GM19372 (cell line): ENCODE results near the gene MECR.

Source experiments
- ATAC-seq: cut with Tn5 transposase; IDR thresholded peaks from one replicate; pipeline ENCODE4 v1.9.1; 2021; ENCODE audit warnings: mild to moderate bottlenecking, low read depth, moderate library complexity; ENCODE audit not compliant: unreplicated experiment

Gene MECR, protein sequence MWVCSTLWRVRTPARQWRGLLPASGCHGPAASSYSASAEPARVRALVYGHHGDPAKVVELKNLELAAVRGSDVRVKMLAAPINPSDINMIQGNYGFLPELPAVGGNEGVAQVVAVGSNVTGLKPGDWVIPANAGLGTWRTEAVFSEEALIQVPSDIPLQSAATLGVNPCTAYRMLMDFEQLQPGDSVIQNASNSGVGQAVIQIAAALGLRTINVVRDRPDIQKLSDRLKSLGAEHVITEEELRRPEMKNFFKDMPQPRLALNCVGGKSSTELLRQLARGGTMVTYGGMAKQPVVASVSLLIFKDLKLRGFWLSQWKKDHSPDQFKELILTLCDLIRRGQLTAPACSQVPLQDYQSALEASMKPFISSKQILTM

DNA sequence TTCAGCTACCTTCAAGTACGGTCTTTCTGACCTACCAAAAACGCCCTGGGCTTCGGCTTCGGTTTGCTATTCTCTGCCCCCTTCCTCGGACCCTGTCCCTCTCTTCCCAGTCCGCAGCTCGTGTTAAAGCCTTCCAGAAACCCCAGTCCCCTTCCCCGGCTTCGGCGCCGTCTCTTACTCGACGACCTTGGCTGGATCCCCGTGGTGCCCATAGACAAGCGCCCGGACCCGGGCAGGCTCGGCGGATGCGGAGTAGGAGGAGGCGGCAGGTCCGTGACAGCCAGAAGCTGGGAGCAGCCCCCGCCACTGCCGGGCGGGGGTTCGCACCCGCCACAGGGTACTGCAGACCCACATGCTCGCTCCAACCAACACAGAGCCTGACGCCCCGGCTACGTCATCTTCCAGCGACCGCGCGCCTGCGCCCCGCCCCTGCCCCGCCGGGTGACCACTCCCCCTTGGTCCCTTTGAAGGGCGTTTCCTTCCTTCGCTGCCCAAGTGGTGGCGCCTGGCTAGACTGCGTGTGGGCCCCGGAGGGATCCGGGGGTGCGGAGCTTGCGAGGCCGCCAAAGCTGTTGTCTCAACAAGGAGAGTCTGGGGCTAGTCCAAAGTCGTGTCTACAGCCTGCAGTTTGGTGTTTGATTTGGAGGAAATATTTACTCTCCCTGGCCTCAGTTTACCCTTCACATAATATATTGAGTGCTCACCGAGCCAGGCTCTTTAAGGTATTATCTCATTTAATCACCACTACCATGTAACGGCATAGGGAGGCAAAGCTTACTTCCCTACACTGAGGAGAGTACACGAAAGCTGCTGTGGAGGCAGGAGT lies at the start of gene MECR:
MECR (minus strand) TSS at position 382 of the 826 bp plus-strand sequence; CDS start at position 354, 28 bp downstream.
- ATAC-seq, result peak; percentile 97

DNA sequence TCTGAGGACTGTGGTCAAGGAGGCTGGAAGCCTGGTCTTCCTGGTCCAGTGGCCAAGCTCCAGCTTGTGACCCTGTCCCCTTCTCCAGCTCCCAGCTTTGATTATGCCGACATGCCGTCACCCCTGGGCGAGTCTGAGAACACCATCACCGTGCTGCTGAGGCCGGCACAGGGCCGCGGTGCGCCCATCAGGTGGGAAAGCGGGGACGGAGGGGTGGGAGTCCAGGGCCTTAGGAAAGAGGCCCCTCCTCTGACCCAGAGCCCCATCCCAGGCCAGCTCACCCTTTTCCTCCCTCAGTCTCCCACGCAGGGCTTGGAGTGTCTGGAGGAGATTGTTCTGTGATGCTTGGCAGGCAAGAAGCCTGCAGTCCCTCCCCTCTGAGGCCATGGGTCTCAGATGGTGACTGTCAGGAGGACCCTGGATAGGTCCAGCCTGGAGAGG lies 49.2 kb upstream of the MECR start:
- ATAC-seq, result no peak

DNA sequence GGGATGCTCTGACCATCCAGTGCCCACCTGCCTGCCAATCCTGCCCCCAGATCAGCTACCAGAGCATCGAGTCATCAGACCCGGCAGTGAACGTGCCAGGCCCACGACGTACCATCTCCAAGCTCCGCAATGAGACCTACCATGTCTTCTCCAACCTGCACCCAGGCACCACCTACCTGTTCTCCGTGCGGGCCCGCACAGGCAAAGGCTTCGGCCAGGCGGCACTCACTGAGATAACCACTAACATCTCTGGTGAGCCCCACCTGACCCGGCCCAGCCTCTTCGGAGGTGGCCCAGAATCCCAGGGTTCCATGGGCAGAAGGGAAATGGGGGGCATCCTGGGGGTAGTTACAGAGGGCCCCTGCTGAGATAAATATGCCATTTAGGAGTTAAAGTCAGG lies 48.7 kb upstream of the MECR start:
- ATAC-seq, result no peak

DNA sequence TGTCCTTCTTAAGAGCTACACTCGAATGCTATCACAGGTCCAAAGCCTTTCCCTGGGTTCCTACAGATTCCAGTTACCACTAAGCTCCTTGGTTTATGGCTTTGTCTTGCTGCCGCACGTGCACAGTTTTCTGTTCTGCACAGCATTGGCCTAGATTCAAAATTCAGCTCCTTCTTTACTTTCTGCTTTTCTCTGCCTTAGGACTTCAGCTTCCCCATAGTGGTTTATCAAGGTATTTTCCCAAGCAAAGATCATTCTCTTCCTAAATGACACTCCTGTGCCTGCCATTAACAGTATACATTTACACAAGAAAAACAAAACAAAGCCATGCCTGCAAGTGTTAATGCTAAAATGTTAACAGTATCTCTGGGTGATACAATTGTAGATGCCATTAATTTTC lies 47.4 kb upstream of the MECR start:
- no peak for ATAC-seq

- no peak for ATAC-seq
These were observed 44.7 kb upstream of the MECR start for GRCh38 chr1:29275435-29275834.

GRCh38 chr1:29272147-29272907 lies 41.6 kb upstream of the MECR start:
- ATAC-seq, result no peak

DNA sequence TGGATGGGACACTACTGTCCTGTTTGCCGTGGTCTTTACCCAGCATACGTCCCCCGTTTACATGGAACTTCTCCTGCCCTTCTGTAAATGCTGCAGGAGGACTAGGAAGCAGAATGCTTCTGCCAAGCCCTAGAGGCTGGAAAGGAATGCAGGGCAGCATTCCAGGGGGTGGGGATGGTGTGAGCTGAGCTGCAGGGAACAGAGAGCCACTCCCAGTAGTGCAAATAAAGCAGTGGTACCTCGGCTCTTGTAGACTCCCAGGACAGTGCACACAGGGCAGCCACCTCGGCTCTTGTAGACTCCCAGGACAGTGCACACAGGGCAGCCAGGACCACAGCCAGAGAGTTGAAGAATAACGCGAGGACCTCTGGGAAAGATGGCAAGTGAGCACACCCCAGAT lies 41.0 kb upstream of the MECR start:
- no peak for ATAC-seq

DNA sequence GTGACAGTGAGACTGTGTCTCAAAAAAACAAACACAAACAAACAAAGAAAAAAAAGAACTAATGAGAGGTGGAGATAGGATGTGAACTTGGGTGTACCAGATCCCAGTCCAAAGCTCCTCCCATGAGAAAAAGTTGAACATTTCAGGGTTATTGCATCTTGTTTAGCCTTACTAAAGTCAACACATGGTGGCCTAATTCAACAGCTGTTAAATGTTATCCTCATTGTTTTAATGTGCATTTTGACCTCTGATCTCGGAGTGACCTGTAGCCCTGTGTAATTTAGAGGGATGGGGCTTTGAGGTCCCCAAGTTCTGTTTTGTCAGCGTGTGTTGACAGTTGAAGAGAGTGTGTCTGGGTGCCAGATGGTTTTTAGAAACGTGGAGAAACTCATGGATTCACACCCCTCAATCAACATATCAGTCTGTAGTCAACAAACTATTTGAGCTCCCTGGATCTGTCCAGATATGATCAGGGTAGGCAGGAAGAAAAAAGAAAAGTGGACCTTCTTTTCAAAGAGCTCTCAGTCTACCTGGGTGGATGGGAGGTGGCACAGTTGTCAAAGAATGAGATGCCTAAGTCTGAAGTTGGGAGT lies 40.3 kb upstream of the MECR start:
- ATAC-seq, result no peak

DNA sequence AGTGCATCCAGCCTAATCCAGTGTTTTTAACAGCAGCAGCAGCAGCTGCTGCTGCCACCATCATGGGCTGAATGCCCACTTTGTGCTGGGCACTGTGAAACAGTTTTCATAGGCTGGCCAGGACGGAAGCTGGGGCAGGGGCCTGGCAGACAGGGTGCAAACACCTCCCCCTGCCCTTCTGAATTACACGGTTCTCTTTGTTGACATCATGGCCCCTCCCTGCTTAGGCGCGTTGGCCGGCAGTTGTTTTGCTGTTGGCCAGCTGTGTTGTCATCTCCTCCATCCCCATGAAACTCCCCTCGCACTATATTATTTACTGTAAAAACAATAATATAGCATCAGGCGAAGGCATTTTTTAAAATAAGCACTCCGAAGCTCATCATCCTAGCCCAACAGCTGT lies 38.6 kb upstream of the MECR start:
- ATAC-seq, result no peak

- no peak for ATAC-seq
These were observed 36.8 kb upstream of the MECR start for GRCh38 chr1:29267321-29268070.

DNA sequence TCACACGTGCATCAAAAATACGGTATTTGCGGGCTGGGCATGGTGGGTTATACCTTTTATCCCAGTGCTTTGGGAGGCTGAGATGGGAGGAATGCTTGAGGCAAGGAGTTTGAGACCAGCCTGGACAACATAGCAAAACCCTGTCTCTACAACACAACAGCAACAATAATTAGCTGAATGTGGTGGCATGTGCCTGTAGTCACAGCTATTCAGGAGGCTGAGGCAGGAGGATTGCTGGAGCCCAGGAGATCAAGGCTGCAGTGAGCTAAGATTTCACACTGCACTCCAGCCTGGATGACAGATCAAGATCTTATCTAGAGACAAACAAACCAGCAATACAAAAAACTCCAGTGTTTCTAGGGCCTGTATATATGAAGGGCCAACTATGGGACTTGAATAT lies 36.2 kb upstream of the MECR start:
- ATAC-seq, result no peak

DNA sequence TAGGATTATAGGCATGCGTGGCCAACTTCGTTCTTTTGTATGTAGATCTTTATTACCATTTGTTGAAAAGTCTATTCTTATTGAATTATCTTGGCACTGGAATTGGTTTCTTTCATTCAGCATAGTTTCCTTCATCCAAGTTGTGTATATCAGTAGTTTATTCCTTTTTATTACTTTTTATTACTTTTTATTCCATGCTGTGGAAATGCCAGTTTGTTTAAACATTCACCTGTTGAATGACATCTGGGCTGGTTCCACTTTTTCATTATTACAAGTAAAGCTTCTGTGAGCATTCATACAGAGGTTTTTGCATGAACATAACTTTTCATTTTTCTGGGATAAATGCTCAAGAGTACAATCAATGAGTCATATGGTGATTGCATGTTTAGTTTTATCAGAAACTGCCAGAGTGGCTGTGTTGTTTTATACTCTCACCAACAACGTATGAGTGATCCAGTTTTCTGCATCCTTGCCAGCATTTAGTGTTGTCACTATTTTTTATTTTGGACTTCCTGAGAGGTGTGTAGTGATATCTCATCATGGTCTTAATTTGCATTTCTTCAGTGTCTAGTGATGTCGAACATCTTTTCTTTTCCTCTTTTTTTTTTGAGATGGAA lies 34.1 kb upstream of the MECR start:
- no peak for ATAC-seq

DNA sequence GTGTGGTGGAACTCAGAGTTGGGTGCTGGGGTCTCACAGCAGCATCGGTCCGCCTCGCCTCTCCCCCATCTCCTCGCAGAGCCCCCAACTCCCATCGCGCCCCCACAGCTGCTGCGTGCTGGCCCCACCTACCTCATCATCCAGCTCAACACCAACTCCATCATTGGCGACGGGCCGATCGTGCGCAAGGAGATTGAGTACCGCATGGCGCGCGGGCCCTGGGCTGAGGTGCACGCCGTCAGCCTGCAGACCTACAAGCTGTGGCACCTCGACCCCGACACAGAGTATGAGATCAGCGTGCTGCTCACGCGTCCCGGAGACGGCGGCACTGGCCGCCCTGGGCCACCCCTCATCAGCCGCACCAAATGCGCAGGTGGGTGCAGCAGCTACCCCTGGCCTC lies 29.8 kb upstream of the MECR start:
- ATAC-seq, result no peak

- no peak for ATAC-seq
These were observed 29.2 kb upstream of the MECR start for GRCh38 chr1:29259802-29260441.

- ATAC-seq, result no peak
These were observed 28.5 kb upstream of the MECR start for GRCh38 chr1:29258976-29259801.

GRCh38 chr1:29258189-29258975 lies 27.6 kb upstream of the MECR start:
- ATAC-seq, result no peak
